Right ventricle myocardium superior (tissue), 1 donor: ENCODE measurements around the gene KRT82. TPM values are rescaled to one million over a fixed set of nuclear protein-coding genes. Genes with fewer than 3 reads are reported as not detected.
A peak's percentile ranks its signal among the peaks of the same experiment; 100 is the strongest.
"Not testable (repeated sequence)": the region's sequence is repeated elsewhere in the genome, so short reads cannot be mapped to it uniquely, and the experiment has no call there.

Experiments
- ATAC-seq: fragments of 200-7000 bp; cut with Tn5 transposase; one replicate; pipeline ENCODE4 v1.9.1; 2020; ENCODE audit warnings: mild to moderate bottlenecking; ENCODE audit not compliant: poor library complexity
- DNase-seq: peaks from one replicate; pipeline ENCODE4 v3.0.0-alpha.2; 2020
- intact Hi-C: fragments of 100-400 bp; cut with DNase I; formaldehyde crosslinking; loops from one replicate; pipeline ENCODE4 v1.11.2; 2022
- total RNA-seq: library from RNA; stranded (reverse); fragmentation: NEBNext Ultra II Directional; extraction: Animal tissue kit (Norgen Biotek cat#: 25700); gene quantifications from one replicate; pipeline ENCODE4 v1.2.1, GENCODE V29; 2021
- donor health status: DM: no; HTN: yes; CAD: no; lungs with severe emphysema.

KRT82 gene
- total RNA-seq, 1 donor from 2014 or later, result not detected

DNA sequence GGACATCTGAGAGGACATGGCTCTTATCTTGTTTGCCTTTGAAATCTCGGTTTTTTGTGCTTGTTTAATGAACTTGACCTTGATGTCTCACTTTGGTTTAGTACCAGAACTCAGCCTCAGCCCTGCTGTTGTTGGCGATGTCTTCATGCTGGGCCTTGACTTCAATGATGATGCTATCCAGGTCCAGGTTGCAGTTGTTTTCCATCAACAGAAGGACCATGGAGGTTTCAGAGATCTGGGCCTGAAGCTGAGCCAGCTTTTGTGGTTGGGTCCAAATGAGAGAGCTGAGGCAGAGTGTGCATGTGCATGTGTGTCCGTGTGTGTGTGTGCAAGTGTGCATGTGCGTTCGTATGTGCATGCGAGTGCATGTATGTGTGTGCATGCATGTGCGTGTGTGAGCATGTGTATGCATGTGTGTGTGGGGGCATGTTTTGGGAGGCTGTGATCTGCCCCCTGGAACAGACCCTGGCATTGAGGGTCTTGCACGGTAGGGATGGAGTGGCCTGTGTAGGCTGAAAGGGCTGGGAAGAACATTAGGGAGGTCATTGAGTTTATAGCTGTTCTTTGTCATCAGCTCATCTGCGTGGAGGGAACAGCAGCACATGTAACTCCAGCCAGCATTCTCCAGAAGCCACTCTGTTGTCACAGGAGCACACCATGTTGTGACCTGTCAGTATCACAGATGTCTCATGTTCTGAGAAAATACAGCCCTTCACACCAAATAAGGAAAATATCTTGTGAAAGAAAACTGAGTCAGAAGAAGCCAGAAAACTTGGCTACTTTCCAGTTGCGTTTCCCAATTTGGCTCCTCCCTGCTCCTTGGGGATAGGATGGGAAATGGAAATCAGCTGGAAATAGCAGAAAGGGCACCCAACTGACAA lies 10.0 kb upstream of the KRT82 start:
- intact Hi-C loops, result no loop called here
- DNase-seq (no peak), ATAC-seq (peak; percentile 94)

GRCh38 chr12:52414936-52415335 lies 8.8 kb upstream of the KRT82 start:
- intact Hi-C loops, result no loop called here
- ATAC-seq (no peak), DNase-seq (no peak)

- ATAC-seq (no peak), DNase-seq (no peak)
- intact Hi-C loops, result no loop called here
These were observed 7.7 kb upstream of the KRT82 start for GRCh38 chr12:52413782-52414345.

DNA sequence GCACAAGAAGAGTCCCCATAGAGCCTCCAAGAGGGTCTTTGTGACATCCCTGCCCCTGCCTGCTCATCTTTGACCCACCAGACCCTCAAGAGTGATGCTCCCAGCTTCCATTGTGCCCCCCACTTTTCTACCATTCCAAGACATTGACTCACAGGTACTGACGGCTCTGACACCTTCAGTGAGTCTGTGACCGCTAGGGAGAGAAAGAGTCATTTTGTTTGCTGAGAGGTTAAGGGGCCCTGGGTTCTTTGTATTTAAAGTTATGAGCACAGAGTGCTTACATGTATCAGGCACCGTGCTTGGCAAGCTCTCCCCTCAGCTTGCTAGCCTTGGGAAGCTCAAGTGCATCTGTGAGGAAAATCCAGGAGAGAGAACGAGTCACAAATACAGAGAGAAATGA lies 7.1 kb upstream of the KRT82 start:
- DNase-seq (no peak), ATAC-seq (no peak)
- intact Hi-C loops, result no loop called here

- ATAC-seq (no peak), DNase-seq (no peak)
- intact Hi-C loops, result no loop called here
These were observed 5.7 kb upstream of the KRT82 start for GRCh38 chr12:52411815-52412214.

DNA sequence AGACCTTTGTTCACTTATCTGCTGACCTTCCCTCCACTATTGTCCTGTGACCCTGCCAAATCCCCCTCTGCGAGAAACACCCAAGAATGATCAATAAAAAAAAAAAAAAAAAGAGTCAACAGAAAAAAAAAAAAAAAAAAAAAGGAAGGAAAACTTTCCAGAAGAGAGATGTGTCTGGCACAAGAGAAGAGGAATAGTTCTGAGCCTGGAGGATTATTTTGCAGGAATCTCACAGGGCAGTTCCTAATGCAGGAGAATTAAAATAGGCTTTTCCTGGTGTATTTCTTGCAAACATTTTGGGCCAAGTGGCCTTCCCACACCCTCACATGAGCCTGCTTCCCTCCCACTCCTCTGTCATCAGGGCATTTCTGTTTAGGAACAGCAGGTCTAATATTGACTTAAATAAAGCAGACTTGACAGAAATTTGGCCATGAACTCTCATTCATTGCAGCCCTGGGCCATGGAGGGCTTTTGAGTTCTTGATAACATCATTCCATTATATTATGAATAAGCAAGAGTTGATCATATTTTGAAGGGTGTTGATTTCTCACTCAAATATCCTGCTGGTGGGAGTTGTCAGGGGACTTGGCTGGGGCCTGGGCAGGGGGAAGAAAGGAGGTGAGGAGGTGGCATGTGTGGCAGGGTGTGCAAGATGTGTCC lies 4.6 kb upstream of the KRT82 start:
- ATAC-seq, result peak; percentile 18
- DNase-seq, intact Hi-C loops: not testable (repeated sequence)

DNA sequence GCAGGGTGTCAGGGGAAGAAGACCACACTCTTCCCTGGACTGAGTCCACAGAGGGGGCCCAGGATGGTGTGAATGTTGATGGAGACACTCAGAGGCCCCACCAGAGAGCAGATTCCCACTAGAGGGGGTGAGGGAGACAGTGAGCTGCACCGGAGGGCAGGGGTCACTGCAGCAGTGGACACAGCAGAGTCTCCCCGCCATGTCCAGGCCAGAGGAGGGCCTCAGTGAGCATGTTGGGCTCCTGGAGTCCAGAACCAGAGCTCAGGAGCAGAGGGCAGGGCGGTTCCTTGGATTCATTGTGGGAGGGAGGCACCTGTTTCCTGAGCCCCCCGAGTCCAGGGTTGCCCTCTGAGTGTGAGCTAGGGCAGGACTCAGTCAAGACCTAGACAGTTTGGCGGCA lies 1.8 kb upstream of the KRT82 start:
- ATAC-seq, result no peak

GRCh38 chr12:52404951-52405350 lies 1.2 kb downstream of the KRT82 start:
- no peak for DNase-seq
- intact Hi-C loops, result no loop called here
- ATAC-seq, result no peak

More for the DNA sequence above, 1.8 kb upstream of the KRT82 start:
- DNase-seq, result no peak
- intact Hi-C loops, result no loop called here

- intact Hi-C loops, result no loop called here
- no peak for DNase-seq
These were observed 2.6 kb downstream of the KRT82 start for GRCh38 chr12:52403561-52403960.

GRCh38 chr12:52402873-52403540 lies 3.1 kb downstream of the KRT82 start:
- ATAC-seq (no peak), DNase-seq (no peak)
- intact Hi-C loops, result no loop called here

More at GRCh38 chr12:52403561-52403960, 2.6 kb downstream of the KRT82 start:
- ATAC-seq, result no peak

DNA sequence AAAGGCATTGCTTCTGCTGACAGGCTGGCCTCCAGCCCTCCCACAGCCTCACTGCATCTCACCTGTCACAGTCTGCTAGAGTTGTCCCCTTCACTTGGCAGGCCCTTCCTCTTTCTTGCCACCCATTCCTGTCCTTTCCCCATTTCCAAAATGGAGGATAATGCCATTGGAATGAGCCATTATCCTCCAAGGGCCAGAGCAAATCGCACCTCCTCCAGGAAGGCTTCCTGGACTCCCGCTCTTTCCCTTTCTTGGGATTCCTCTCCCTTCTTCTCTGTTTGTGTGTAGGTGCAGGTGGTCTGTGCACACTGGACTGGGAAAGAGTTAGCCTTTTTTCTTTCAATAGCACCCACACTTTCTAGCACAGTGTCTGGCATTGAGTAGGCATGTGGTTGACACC lies 3.8 kb downstream of the KRT82 start:
- intact Hi-C loops, result no loop called here
- ATAC-seq (no peak), DNase-seq (no peak)

GRCh38 chr12:52401926-52402325 lies 4.2 kb downstream of the KRT82 start:
- intact Hi-C loops, result no loop called here
- ATAC-seq (no peak), DNase-seq (no peak)

DNA sequence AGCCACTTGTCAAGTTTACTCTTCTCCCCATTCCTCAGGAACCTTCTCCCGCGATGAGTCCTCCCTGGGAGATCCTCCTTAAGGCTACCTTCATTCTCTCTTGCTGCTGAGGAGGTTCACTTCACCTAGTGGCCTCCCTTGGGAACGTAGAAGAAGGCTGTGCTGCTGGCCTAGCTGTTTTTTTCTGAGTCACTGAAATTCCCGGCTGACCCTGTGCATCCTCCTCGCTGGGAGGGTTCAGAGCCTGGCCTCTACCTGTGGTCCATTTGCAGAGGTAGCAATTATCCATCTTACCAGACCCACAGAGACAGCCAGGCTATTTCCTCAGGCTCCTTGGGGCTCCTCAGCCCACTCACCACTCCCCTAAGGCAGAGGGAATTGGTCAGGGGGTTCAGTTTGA lies 4.6 kb downstream of the KRT82 start:
- DNase-seq (no peak), ATAC-seq (no peak)
- intact Hi-C loops, result no loop called here

GRCh38 chr12:52400906-52401305 lies 5.2 kb downstream of the KRT82 start:
- ATAC-seq (no peak), DNase-seq (no peak)
- intact Hi-C loops, result no loop called here

- intact Hi-C loops, result no loop called here
- ATAC-seq (no peak), DNase-seq (no peak)
These were observed 6.4 kb downstream of the KRT82 start for GRCh38 chr12:52399756-52400155.

DNA sequence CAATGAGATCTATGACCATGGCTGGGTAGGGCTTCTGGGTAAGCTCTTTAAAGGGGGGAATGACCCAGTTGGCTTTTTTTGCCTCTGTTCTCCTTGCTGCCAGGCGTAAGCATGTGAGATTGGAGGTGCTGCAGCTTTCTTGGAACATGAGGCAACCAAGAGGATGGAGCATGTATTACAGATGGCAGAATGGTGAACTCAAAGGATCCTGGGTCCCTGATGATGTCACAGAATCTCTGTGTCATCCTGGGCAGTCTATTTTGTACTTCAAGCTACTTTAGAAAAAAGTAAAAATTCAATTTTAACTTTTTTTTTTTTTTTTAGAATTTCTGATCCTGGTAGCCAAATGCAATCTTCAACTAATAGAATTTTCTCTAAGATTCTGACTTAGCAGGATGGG lies 8.0 kb downstream of the KRT82 start:
- DNase-seq (no peak), ATAC-seq (no peak)
- intact Hi-C loops, result no loop called here

DNA sequence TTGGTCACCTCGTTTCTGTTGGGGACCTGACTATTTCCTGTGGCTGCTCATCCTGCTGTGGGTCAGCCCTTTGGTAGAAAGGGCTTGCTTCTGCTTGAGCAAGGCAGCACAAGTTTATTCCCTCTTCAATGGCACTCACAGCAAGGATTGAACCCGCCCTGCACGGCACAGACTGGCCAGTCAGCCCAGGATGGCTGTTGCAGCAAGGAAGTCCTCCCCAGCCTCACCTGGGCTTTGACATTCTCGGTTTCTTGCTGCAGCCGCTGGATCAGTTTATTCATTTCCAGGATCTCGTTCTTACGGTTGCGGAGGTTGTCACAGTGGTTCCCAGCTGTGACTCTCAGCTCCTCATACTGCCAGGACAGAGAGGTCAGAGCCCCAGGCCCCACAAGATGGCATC lies 9.5 kb downstream of the KRT82 start:
- no peak for DNase-seq
- ATAC-seq, result no peak
- intact Hi-C loops, result no loop called here

DNA sequence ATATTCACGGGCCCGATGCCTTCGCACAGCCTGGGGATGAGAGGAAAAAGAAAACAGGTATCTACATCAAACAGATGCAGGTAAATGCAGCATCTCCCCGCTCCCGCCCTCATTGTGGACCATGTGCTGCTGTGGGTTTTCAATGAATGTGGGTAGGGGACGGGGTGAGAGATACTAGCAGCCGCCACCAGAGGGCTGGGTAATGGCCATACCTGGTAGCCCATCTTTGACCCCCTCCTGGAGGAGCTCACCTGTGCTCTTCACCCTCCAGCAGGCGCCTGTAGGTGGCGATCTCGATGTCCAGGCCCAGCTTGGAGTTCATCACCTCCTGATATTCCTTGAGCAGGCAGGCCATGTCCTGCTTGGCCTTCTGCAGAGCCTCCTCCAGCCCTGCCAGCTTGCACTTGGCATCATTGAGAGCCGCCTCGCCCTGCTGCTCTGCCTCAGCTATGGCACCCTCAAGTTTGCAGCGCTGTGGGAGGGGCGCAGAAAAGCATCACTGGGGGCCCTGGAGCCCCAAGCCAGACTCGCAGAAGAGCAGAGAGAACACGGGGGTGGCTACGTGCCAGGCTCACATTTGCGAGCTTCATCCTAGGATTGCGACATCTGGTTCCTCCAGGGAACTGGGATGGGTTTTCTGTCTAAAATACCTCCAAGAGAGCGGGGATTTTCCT lies 10.2 kb downstream of the KRT82 start:
- ATAC-seq (no peak), DNase-seq (peak; percentile 59)
- intact Hi-C loops, result no loop called here

DNA sequence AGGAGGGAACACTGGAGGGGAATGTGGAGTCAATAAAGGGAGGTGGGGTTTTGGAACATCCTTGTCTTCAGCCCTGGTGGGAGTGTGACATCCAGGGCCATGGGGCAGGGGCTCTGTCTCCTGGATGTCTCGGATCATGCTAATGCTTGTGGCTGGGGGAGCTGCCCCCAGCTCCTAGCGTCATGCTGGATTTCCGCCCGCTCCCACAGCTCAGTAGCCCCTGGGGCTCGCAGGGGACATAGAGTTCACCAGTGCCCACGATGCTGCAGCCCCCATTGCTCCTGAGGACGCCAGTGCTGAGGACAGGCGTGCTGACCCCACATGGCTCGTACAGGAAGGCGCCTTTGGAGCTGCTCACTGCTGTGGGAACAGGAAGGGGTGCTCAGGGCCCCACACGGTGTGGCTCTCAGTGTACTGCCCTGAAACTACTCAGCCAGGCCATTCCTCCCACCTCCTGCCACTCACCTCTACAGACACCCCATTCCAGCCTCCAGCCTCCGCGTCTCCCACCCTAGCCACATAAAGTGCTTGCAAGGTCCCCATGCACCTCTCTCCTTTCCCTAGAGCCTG lies 11.2 kb downstream of the KRT82 start:
- ATAC-seq (no peak), DNase-seq (no peak)
- intact Hi-C loops, result no loop called here
